ENCODE data around the gene TES.
A peak's percentile ranks its signal among the peaks of the same experiment; 100 is the strongest.
"Not testable (repeated sequence)": the region's sequence is repeated elsewhere in the genome, so short reads cannot be mapped to it uniquely, and the experiment has no call there.

Gene TES, protein sequence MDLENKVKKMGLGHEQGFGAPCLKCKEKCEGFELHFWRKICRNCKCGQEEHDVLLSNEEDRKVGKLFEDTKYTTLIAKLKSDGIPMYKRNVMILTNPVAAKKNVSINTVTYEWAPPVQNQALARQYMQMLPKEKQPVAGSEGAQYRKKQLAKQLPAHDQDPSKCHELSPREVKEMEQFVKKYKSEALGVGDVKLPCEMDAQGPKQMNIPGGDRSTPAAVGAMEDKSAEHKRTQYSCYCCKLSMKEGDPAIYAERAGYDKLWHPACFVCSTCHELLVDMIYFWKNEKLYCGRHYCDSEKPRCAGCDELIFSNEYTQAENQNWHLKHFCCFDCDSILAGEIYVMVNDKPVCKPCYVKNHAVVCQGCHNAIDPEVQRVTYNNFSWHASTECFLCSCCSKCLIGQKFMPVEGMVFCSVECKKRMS

DNA sequence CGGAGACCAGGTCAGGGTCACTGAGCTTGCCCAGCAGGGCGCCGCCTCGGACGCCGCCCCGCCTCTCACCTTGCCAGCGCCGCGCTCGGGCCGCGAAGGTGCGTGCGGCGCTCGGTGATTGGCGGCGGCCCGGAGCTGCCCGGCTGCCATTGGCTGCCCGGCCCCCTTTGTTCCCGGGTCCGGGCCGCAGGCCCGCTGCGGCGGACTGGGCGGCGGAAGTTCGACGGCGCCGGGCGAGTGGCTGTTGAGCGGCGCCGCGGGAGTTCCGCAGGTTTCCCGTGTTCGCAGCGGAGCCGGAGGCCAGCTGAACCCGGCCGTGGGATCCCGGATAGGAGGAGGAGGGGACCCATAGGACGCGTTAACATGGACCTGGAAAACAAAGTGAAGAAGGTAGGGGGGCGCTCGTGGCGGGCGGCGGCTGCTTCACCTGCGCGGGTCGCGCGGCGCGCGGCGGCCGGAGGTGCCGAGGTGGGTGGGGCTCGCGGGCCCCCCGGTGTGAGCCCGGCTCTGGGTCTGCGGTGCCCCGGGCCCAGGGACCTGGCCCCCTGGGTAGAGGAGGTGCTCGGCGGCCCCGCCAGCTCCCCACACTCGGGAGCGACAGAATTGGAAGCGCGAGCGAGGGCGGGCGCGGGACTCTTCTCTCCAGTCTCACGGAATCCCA lies at the start of gene TES:
Gene TES, plus strand, starts transcription at position 195 of the 661 bp plus-strand sequence. Its CDS starts 169 bp downstream, at position 364.
- DNase-seq (ENCODE audit: low read depth in 2 of 2): peak; percentile 20 to 36

DNA sequence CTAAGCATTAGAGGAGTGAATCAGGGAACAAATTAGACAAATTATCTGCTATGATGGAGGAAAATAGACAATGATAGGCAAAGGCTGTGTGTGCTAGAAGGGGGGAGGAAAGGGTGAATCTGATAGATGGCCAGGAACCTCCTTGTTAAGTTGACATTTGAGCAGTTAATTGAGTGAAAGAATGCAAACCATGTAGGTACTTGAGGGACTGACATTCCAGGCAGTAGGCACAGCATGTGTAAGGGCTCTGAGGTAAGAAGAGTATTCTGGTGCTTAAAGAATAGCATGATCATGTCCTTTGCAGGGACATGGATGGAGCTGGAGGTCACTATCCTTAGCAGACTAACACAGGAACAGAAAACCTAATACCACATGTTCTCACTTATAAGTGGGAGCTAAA lies 48.6 kb upstream of the TES start:
- DNase-seq (ENCODE audit: low read depth in 2 of 2): no peak

DNA sequence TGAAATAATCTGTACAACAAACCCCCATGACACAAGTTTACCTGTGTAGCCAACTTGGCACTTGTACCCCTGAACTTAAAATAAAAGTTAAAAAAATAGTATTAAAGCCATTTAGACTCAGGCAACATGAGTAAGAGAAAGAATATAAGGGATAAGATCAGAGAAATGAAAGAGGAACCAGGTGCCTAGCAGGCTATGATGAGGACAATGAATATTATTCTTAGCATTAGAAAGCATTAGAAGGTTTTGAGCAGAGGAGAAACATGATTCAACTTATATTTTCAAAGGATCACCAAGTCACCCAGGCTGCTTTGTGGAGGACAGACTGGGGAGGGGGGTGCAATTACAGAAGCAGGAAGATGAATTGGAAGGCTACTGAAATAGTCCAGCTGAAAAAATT lies 48.1 kb upstream of the TES start:
- DNase-seq (ENCODE audit: low read depth in 2 of 2): no peak

DNA sequence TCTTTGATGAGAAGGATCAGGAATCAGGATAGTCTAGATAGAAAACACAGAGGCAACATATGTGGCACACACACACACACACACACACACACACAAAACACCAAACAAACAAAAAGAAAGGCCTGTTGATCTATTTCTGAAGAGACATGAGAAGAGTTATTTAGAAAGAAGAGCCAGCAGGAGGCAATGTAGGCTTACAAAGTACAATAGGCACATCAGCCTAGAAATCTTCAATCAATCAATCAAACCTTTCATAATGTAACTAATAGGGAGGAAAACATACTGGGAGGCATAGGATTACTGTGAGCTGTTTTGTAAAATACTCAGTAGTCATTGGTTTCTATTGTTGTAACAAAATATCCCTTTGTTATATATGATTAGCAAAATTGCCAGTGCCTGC lies 47.3 kb upstream of the TES start:
- no peak for DNase-seq (ENCODE audit: low read depth in 2 of 2)

DNA sequence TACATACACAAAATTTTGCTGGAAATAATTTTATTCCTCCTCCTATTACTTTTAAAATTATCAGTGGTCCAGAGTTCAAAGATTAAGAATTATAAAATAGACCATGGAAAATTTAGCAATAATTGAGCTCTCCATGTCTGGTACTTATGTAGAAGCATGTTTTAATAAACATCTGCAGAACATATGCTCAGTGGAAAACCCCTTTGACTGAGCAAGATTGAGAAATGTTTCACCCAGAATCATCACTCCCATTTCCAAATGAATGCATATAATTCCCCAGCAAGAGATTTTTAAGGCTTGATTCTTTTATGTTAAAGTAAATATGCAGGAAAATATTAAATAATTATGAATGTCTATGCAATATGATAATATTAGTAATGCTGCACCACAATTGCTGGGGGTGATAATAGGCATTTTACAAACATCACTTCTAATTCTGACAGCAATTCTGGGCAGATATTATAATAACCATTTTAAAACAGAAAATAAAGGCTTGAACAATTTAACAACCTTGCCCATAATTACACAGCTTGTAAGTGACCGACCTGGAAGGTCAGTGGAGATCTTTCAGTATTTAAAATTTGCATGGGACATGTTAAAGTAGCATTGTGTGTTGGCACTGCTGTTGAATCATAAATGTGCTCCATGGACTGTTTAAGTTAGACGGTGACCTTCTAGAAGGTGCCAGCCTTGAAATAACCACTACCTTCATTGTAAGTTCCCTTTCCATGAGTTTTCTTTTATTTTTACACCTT lies 45.6 kb upstream of the TES start:
- no peak for DNase-seq (ENCODE audit: low read depth in 2 of 2)

DNA sequence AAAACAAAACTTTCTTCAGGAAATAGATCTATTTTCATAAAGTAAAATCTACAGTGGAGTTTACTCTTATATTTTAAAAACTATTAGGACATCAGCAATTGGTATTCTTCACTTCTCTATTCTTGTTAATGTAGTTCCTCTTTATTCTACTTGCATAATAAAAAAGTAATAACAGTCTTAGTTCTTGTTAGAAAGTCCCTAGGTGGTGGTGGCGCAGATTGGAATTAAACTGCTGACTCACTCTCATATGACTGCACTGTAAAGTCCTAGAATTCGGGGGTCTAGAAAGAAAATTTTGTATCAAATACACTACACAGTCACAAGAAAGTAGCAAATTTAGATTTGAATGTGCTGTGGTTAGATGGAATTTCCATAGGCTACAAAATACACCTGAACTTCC lies 44.6 kb upstream of the TES start:
- DNase-seq (ENCODE audit: low read depth in 2 of 2): no peak

DNA sequence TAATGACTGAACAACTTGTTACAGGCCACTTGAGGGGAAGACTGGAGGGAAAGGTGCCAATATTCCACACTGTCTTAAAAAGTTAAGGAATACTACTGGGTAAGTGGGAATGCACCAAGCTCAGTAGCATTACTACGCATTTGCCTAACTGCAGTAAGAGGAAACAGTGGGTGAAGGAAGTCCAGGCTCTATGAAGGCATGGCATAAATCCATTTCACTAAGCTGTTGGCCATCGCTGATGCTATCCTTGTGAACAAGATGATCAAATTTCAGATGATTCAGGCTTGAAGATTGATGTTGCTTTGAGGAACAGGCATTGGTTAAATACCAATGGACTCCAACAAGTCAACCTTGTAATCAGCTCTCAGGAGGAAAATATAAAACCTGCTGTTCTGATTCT lies 44.2 kb upstream of the TES start:
- DNase-seq (ENCODE audit: low read depth in 2 of 2): no peak

DNA sequence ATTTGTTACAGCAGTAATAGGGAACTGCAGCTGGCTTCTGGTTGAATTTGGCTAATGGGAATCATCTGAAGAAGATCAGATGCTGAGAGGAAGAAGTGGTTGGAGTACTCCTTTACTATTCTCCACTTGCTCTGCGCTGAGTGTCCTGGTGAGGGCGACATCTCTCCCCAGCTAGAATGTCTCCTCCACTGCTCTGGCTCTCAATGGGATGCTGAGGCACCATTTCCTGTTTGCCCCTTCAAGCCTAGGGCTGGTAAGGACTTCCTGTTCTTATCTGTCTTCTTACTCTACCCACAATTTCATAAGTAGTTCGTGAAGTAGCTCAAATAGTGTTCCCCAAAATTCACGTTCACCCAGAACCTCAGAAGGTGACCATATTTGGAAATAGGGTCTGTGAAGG lies 43.2 kb upstream of the TES start:
- DNase-seq (ENCODE audit: low read depth in 2 of 2): no peak

DNA sequence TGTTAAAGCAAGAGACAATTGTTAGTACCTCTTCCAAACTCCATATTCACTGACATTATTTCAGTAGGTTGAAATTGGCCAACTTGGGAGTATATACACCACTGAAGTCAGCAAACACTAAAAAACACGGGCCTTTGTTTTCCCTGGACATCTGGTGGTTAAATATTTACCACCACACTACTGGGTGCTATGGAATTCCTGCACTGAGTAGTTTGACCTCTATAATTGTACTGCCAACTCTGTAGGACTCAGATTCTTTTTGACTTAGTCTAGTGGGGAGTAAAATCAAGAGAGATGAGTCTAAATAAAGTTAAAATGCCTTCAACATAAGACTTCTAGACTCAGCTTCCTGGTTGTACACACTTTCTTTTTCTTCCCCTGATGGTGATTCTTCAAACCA lies 41.3 kb upstream of the TES start:
- no peak for DNase-seq (ENCODE audit: low read depth in 2 of 2)

DNA sequence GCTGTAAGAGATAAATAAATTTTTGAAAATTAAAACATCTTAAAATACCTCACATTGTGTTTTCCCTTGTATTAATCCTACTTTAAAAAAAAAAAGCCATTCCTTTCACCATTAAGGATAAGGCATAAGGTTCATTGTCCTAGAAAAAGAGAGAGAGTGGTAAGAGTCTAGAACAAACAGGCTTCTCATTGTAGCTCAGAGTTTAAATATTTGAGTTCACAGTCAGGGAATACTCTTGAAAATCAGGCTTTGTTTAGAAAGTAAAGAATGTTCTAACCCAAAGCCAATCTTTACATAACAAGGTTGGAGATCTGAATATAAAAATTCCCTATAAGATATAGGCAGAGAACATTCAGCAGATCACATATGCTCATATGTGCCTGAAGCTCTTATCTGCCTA lies 40.2 kb upstream of the TES start:
- no peak for DNase-seq (ENCODE audit: low read depth in 2 of 2)

DNA sequence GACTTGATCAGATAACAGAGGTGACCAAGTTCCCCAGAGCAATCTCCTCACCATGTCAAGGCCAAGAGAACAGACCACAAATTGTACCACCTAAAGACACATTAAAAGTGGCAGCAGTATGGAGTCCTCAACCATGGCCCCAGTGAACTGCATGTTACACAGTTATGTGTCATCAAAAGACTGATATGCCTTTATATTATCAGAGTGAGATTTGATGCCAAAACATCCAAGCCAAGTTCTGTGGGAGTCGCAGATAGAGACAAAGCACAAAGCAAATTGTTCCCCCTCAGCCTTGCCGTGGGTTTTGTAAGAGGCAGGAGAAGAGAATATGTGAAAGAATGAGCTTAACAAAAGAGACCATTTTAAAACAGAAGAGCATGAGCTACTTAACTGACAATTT lies 39.2 kb upstream of the TES start:
- DNase-seq (ENCODE audit: low read depth in 2 of 2): no peak

DNA sequence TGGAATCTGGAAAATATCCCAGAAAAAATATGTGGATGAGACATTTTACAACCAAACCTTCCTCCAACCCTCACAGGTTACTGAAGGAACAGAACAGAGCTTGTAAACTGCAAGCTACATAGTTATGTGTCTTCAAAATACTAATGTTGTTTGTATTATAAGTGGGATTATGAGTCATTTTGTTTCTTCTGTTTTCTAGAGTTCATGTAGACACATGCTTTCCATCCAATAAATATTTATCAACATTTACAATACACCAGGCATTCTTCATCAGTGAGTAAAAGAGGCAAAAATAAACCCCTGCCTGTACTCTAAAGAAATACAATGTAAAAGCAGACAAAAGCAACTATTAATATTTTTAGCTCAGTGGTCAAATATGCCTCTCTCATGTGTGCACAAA lies 38.0 kb upstream of the TES start:
- DNase-seq (ENCODE audit: low read depth in 2 of 2): no peak

DNA sequence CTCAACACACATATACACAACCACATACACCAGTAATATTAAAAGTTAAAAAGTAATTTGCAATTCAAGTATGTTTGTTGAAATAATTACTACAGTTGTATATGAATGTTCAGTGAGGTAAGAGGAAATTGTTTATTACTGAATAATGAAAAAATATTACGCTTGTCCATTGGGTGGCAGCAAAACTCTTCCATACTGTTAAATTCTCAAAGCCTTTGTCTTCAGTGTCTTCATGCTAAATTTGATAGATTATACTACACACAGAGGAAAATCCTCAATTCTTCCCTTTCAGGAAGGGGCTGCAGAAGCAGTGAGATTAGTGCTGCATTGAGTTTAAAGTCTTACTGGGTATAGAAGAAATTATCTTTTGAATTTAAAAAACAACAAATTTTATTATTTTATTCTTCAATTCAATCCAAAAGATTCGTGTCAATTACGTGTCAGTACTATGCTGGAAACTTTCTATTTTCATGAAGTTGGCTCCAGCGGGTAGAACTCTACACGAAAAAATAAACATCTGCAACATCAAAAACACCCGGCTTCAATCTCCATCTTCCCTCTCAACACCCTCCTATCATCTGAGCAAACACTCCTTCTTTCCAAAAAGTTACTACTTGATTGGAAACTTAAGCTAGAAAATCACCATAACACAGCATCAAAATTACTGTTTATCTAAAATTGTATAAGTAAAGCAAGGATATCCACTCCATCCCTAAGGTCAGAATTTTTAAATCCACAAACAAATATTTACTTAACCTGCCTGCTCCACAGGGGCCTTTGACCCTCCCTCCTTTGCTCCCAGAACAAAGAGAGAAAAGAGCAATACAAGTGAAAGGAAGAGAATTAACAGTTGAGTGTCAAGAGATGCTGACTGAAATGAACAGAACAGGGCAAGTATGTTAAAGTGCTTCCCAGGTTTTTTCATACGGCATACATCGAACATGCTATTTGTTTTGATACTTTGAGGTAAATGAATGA lies 37.0 kb upstream of the TES start:
- DNase-seq (ENCODE audit: low read depth in 2 of 2): peak in 1 of 2 donors; percentile 3

DNA sequence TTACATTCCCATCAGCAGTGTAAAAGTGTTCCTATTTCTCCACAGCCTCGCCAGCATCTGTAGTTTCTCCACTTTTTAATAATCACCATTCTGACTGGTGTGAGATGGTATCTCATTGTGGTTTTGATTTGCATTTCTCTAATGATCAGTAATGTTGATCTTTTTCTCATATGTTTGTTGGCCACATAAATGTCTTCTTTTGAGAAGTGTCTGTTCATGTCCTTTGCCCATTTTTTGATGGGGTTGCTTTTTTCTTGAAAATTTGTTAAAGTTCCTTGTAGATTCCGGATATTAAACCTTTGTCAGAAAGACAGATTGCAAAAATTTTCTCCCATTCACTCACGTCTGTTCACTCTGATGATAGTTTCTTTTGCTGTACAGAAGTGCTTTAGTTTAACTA lies 35.2 kb upstream of the TES start:
- DNase-seq (ENCODE audit: low read depth in 2 of 2): not testable (repeated sequence)

DNA sequence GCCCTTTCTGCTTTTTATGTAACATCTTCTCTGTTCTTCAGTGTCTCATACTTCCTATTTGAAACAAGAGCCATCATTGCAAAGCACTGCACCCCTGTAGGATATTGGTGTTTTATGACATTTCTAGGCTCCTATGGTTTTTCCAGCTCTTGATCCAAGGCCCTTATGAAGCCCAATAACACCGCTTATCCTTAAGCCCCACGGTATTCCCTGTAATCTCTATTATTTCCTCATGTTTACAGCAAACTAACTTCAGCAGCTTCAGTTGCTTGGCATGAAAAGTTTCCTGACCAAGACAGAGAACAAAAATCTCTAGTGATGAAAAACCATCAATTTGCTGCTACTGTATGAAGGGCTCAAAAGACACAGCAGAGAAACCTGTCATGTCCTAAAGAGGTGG lies 34.1 kb upstream of the TES start:
- no peak for DNase-seq (ENCODE audit: low read depth in 2 of 2)

DNA sequence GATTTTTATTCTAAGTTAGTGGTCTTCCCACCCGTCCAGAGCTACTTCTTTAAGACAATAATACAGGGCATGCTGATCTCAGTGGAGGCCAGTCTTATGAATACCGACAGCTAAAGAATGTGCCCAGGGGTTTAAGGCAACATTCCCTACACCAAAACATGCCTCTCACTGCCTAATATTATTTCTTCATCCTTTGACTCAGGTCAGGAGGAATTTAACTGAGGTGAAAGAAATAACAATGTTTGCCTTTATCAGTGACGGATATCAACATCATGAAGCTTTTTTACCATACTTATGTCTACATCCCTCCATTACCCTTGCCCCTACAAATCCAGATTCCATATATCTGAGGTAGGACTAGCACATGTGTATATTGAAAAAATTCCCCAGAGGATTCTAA lies 33.3 kb upstream of the TES start:
- no peak for DNase-seq (ENCODE audit: low read depth in 2 of 2)

DNA sequence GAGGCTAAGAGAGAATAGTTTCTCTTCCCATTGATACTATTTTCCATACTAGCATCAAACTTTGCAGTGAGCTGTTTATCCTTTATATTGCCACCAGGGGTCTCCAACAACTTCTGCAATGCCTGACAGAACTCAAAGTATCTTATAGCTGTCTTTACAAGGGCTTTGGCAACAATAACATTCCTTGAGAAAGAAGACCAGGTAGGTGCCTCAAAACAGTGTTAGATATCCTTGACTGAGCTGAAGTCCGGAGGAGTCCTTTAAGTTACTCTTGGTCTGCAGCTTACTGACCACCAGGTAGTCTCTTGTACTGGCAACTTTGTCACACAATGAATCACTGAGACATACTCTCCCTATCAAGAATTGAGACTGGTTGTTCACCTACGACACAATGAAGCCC lies 30.0 kb upstream of the TES start:
- no peak for DNase-seq (ENCODE audit: low read depth in 2 of 2)

DNA sequence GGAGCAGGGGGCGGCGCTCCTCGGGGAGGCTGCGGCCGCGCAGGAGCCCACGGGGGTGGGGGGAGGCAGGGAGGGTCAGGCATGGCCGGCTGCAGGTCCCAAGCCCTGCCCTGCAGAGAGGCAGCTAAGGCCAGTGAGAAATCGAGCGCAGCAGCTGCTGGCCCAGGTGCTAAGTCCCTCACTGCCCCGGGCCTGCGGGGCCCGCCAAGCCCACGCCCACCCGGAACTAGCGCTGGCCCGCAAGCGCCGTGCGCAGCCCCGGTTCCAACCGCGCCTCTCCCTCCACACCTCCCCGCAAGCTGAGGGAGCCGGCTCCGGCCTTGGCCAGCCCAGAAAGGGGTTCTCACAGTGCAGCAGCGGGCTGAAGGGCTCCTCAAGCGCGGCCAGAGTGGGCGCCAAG lies 28.3 kb upstream of the TES start:
- DNase-seq (ENCODE audit: low read depth in 2 of 2): no peak

DNA sequence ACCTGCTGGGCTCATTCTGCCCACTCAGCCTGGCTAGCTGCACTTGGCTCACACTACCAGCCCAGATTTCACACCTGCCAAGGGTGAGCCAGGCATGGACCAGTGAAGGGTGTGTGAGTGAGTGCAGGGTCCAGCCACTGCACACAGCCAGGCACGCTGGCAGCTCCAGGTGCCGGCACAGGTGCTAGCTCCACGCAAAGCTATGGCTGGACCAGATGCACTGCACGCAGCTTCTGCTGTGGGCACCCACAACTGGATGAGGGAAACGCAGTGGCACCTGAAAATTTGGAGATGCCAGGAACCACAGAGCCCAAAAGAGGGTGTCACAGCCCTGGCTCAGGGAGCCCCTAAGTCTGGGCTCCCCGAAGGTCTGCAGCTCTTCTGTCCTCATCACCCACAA lies 24.9 kb upstream of the TES start:
- no peak for DNase-seq (ENCODE audit: low read depth in 2 of 2)

DNA sequence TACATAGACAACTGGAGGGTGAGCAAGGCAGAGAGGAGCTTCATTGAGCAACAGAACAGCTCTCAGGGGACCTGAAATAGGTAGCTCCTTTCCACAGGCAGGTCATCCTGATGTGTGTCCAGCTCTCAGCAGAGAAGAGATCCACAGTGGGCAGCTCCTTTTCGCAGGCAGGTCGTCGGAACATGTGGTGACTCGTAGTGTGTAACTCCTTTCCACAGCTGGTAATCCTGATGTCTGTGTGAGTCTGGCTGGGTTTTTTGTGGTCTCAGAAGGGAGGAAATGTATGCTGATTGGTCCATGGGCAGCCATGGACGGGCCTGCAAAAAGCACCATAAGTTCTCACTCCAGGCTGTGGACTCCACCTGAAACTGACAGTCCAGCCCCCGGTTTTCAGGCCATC lies 24.4 kb upstream of the TES start:
- DNase-seq (ENCODE audit: low read depth in 2 of 2): no peak

DNA sequence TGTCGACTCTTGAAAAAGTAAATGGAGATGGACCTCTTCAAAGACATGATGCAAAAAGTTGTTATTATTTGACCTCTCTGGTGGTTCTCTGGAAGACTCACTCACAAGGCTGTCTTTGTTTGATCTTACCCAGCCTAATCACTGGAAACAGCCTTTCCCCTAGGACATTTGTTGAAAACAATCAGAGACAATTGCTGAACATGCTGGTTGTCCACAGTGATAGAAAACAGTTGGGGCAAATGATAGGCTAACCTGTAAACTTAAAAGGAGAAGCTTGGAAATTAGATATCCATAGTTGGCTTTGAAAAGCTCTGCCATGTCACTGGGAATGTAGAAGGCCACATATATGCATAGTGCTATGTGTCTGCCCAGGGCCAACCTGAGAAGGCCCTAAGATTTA lies 22.9 kb upstream of the TES start:
- no peak for DNase-seq (ENCODE audit: low read depth in 2 of 2)

Measured in stimulated activated CD4-positive, alpha-beta T cell treated with anti-CD3 and anti-CD28 coated beads, Interleukin-1b, Interleukin-23, amount 100 ng/mL, for 1 hour (primary cell).